NCI-H2227 treated with DMSO at 0.1 percent for 48 hours (cell line): ENCODE results near the gene ALDH3B2.

ENCODE experiments used
- DNase-seq: peaks from one replicate; lab custom pipeline; 2025; lab: John Stamatoyannopoulos, UW

Gene ALDH3B2

GRCh38 chr11:67613960-67614715 lies 60.3 kb downstream of the ALDH3B2 start:
- DNase-seq, result peak; percentile 5

- no peak for DNase-seq
These were observed 61.0 kb downstream of the ALDH3B2 start for GRCh38 chr11:67613313-67613959.

DNA sequence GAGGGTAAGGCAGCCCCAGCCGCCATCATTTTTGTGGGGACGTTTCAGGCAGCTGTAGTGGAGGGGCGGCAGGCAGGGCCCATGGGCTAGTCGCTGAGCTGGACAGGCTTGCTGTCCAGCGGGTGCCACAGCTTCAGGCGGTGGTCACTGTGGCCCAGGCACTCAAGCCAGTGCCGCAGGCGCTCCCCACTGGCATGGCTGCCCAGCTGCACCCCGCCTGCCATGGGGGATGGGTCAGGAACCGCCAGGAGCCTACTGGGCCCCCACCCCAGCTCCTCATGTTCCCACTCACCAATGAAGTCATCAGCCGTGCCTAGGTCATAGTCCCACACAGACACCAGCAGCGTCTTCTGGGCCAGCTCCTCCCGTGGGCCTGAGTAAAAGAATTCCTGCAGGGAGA lies 61.7 kb downstream of the ALDH3B2 start:
- no peak for DNase-seq
